AG09319 (cell line): ENCODE results near the gene RAD52.

ENCODE experiments used
- DNase-seq: peaks from one replicate; pipeline ENCODE4 v3.0.0-alpha.2; 2010; ENCODE audit warnings: low read depth; ENCODE audit errors: extremely low read depth
- CTCF ChIP-seq: IDR thresholded peaks from 2 replicates; pipeline ENCODE4 v1.5.1; 2011; ENCODE audit warnings: low read depth, mild to moderate bottlenecking, inconsistent platforms, low read length, moderate library complexity

RAD52 gene

GRCh38 chr12:949453-950191 lies at the start of gene RAD52:
Gene RAD52 (minus strand): TSS chr12:949694. CDS start chr12:933058, 16,636 bp downstream.
- TF ChIP-seq CTCF, result peak; percentile 92
- DNase-seq, result peak; percentile 99

- no peak for DNase-seq
- no peak for TF ChIP-seq CTCF
These were observed 48.8 kb upstream of the RAD52 start for GRCh38 chr12:998020-998874.

GRCh38 chr12:997505-997904 lies 48.0 kb upstream of the RAD52 start:
- no peak for DNase-seq
- no peak for TF ChIP-seq CTCF

GRCh38 chr12:996881-997280 lies 47.4 kb upstream of the RAD52 start:
- no peak for TF ChIP-seq CTCF
- no peak for DNase-seq

GRCh38 chr12:992647-993046 lies 43.2 kb upstream of the RAD52 start:
- TF ChIP-seq CTCF, result no peak
- DNase-seq, result no peak

- DNase-seq, result no peak
- TF ChIP-seq CTCF, result no peak
These were observed 42.1 kb upstream of the RAD52 start for GRCh38 chr12:991350-992333.
